Heart left ventricle (tissue), 13 donors: ENCODE results near the gene SIGLEC15.

ENCODE experiments used
- CTCF ChIP-seq, 12 donors: fragments of 200-600 bp; sonication (generic) in 4 of 12; IDR thresholded peaks; one replicate each; pipeline versions ENCODE4 v1.5.0 to v1.8.0; 2018 to 2022; ENCODE audit warnings: antibody characterized with exemption in 12 of 12, mild to moderate bottlenecking in 5 of 12
- POLR2A ChIP-seq, 2 donors: fragments of 450-650 bp; IDR thresholded peaks; one replicate each; pipeline ENCODE4 v1.6.1; 2017; ENCODE audit warnings: antibody characterized with exemption in 2 of 2, mild to moderate bottlenecking in 2 of 2, moderate library complexity in 2 of 2
- donor health status: ischemic (EF 13 %, LVEDD 7.1; RV severe dilation, severe dysfunction).
- donor health status: DM: no; HTN: yes; CAD: no.
- donor health status: DM: no; HTN: no; CAD: no.
- donor health status: ischemic (EF 25% LVEDD 6.9; RV normal size, moderate dysfunction).
- donor health status: ischemic (EF 25% LVEDD 5.7; RV mildly dilated, moderate dysfunction).
- donor health status: ischemic (EF 35%, LVEDD 5.7; RV mildly dilated, moderate dysfunction).
- donor health status: nonischemic (EF 11% LVEDD 7.7; RV severe dilation, severe dysfunction).
- donor health status: DM: yes; HTN: yes; CAD: no.
- donor health status: PGD.
- donor health status: ischemic (EF 29% LVEDD 5.4; RV normal size, mild dysfunction).
- donor health status: nonischemic (EF 23%, LVEDD 6.1; RV moderate dilation, normal function).

GRCh38 chr18:45860971-45861370 is 35.5 kb downstream of the SIGLEC15 start:
- TF ChIP-seq CTCF (IDR thresholded peaks at IDR 0.05) (no peak), POLR2A (IDR thresholded peaks at IDR 0.05) (no peak)
